PC-9 (cell line): ENCODE measurements around the gene AADACL2.

Experiments used
- CTCF ChIP-seq: fragments of 200-600 bp; sonication (generic); conservative IDR thresholded peaks from 2 replicates; pipeline ENCODE4 v1.6.1; 2017; ENCODE audit warnings: mixed run types, antibody characterized with exemption, mild to moderate bottlenecking, moderate library complexity
- EZH2 ChIP-seq: fragments of 200-600 bp; sonication (generic); IDR thresholded peaks from 2 replicates; pipeline ENCODE4 v1.8.0; 2017; ENCODE audit warnings: antibody characterized with exemption, low read depth

DNA sequence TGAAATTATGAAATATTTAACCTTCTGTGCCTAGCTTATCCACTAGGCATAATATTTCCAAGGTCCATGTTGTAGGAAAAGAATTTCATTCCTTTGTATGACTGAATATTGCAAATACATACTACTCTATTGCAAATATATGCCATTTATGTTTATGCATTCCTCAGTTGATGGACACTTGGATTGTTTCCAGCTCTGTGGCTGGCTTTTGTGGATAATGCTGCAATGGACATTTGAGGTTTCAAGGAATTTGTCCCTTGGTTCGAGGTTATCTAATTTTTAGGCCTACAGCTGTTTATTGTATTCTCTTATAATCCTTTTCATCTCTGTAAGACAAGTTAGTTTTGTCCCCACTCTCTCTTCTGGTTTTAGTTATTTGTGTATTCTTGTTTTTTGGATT, 7.7 kb upstream of the AADACL2 start:
- TF ChIP-seq CTCF (no peak), EZH2 (no peak)
